Trophoblast cell (in vitro differentiated cells and primary cell): Measurements from ENCODE around the gene DCP2.

Experiments used
- DNase-seq, 2 donors: peaks; one replicate each; pipeline ENCODE4 v3.0.0-alpha.2; 2016
- H2AFZ ChIP-seq: 2 replicates; pipeline ENCODE4 v1.6.1; 2013; ENCODE audit warnings: low read length, moderate library complexity, mild to moderate bottlenecking; ENCODE audit not compliant: insufficient read depth, poor library complexity
- H2AK5ac ChIP-seq: 2 replicates; pipeline ENCODE4 v1.6.1; 2013; ENCODE audit warnings: mild to moderate bottlenecking, low read length
- H2BK120ac ChIP-seq: 2 replicates; pipeline ENCODE4 v1.6.1; 2013; ENCODE audit warnings: low read length, mild to moderate bottlenecking, moderate library complexity; ENCODE audit not compliant: insufficient read depth, poor library complexity
- H2BK12ac ChIP-seq: 2 replicates; pipeline ENCODE4 v1.6.1; 2013; ENCODE audit warnings: mild to moderate bottlenecking, low read length, moderate library complexity
- H2BK5ac ChIP-seq: 2 replicates; pipeline ENCODE4 v1.6.1; 2013; ENCODE audit warnings: low read length, low read depth, moderate library complexity, mild to moderate bottlenecking; ENCODE audit not compliant: poor library complexity
- H3K14ac ChIP-seq: 2 replicates; pipeline ENCODE4 v1.6.1; 2013; ENCODE audit warnings: mild to moderate bottlenecking, low read length
- H3K18ac ChIP-seq: 2 replicates; pipeline ENCODE4 v1.6.1; 2013; ENCODE audit warnings: mild to moderate bottlenecking, low read length
- H3K23ac ChIP-seq: 2 replicates; pipeline ENCODE4 v1.6.1; 2013; ENCODE audit warnings: low read length
- H3K27ac ChIP-seq: 2 replicates; pipeline ENCODE4 v1.5.1; 2013; ENCODE audit warnings: low read depth, mild to moderate bottlenecking, inconsistent platforms, low read length, moderate library complexity
- H3K27me3 ChIP-seq: 2 replicates; pipeline ENCODE4 v1.6.1; 2013; ENCODE audit warnings: inconsistent platforms, mild to moderate bottlenecking, low read length, moderate library complexity; ENCODE audit not compliant: insufficient read depth
- H3K36me3 ChIP-seq, 2 experiments: 1 replicate in 1 of 2; 2 replicates in 1 of 2; pipeline ENCODE4 v1.6.1; 2013; ENCODE audit warnings: low read length in 2 of 2, mild to moderate bottlenecking in 2 of 2, moderate library complexity in 1 of 2; ENCODE audit not compliant: insufficient read depth in 2 of 2, control insufficient read depth in 1 of 2
- H3K4ac ChIP-seq: 2 replicates; pipeline ENCODE4 v1.6.1; 2013; ENCODE audit warnings: low read depth, mild to moderate bottlenecking, low read length, moderate library complexity
- H3K4me1 ChIP-seq, 2 experiments: 1 replicate in 1 of 2; 2 replicates in 1 of 2; pipeline ENCODE4 v1.6.1; 2013; ENCODE audit warnings: low read length in 2 of 2, mild to moderate bottlenecking in 2 of 2, moderate library complexity in 1 of 2; ENCODE audit not compliant: insufficient read depth in 2 of 2, control insufficient read depth in 1 of 2
- H3K4me2 ChIP-seq: 2 replicates; pipeline ENCODE4 v1.6.1; 2013; ENCODE audit warnings: inconsistent platforms, mild to moderate bottlenecking, low read length, moderate library complexity
- H3K4me3 ChIP-seq: 2 replicates; pipeline ENCODE4 v1.5.1; 2013; ENCODE audit warnings: mild to moderate bottlenecking, low read depth, low read length, inconsistent platforms
- H3K79me1 ChIP-seq: one replicate; pipeline ENCODE4 v1.6.1; 2013; ENCODE audit warnings: low read length
- H3K79me2 ChIP-seq: 2 replicates; pipeline ENCODE4 v1.6.1; 2013; ENCODE audit warnings: low read length, mild to moderate bottlenecking; ENCODE audit not compliant: control insufficient read depth, insufficient read depth, poor library complexity
- H3K9ac ChIP-seq: 2 replicates; pipeline ENCODE4 v1.6.1; 2013; ENCODE audit warnings: mild to moderate bottlenecking, low read length
- H3K9me3 ChIP-seq: 2 replicates; pipeline ENCODE4 v1.6.1; 2013; ENCODE audit warnings: low read depth, mild to moderate bottlenecking, control low read depth, inconsistent platforms, low read length; ENCODE audit not compliant: insufficient read depth
- H4K12ac ChIP-seq: 2 replicates; pipeline ENCODE4 v1.6.1; 2013; ENCODE audit warnings: low read depth, mild to moderate bottlenecking, low read length, moderate library complexity
- H4K8ac ChIP-seq: 2 replicates; pipeline ENCODE4 v1.6.1; 2013; ENCODE audit warnings: low read depth, mild to moderate bottlenecking, low read length, moderate library complexity
- H4K91ac ChIP-seq: one replicate; pipeline ENCODE4 v1.6.1; 2013; ENCODE audit warnings: low read depth, mild to moderate bottlenecking, low read length, moderate library complexity
- WGBS: extraction: QIAGEN DNeasy Blood & Tissue Kit; methylation state at CpG from one replicate; pipeline ENCODE4 v1.1.7; 2013; ENCODE audit warnings: missing lambda C conversion rate; ENCODE audit not compliant: insufficient read length, insufficient coverage; ENCODE audit errors: extremely low coverage; 5-methylcytosine and 5-hydroxymethylcytosine counted together

DCP2 gene

GRCh38 chr5:113036321-113036720, 59.7 kb downstream of the DCP2 start:
- no peak for DNase-seq
- Histone ChIP-seq H3K27ac (no peak overlapping the region), H3K14ac (no peak overlapping the region), H3K36me3 (no peaks in the 10 kb centered on the region), H3K4me1 (peaks cover 3% of the 10 kb centered on the region in 2 experiments), H4K91ac (no peak overlapping the region), H4K8ac (no peak overlapping the region), H3K9me3 (no peaks in the 10 kb centered on the region), H2AFZ (no peak overlapping the region), H3K9ac (no peak overlapping the region), H3K27me3 (no peaks in the 10 kb centered on the region), H3K18ac (no peak overlapping the region), H2BK5ac (no peak overlapping the region), H2BK12ac (no peak overlapping the region), H3K79me1 (peaks cover 7% of the 10 kb centered on the region), H3K79me2 (no peaks in the 10 kb centered on the region), H4K12ac (no peak overlapping the region), H2AK5ac (no peak overlapping the region), H3K23ac (no peak overlapping the region), H3K4ac (no peak overlapping the region), H2BK120ac (no peak overlapping the region), H3K4me2 (no peak overlapping the region), H3K4me3 (no peak overlapping the region)
- no CpG with 5 or more reads among the region's 4 CpGs for WGBS

- H2BK12ac ChIP-seq, result no peak overlapping the region
- WGBS, result no CpG with 5 or more reads among the region's 1 CpG
These were observed 60.2 kb downstream of the DCP2 start for GRCh38 chr5:113036826-113037225.

GRCh38 chr5:113038136-113038535, 61.5 kb downstream of the DCP2 start:
- Histone ChIP-seq H3K79me2 (no peaks in the 10 kb centered on the region), H3K9me3 (no peaks in the 10 kb centered on the region), H3K4me3 (no peak overlapping the region), H3K23ac (no peak overlapping the region), H3K27me3 (no peaks in the 10 kb centered on the region), H3K79me1 (peaks cover 2% of the 10 kb centered on the region), H2BK12ac (no peak overlapping the region), H4K91ac (no peak overlapping the region), H3K4ac (no peak overlapping the region), H2BK5ac (no peak overlapping the region), H3K18ac (no peak overlapping the region), H2AK5ac (no peak overlapping the region), H2BK120ac (no peak overlapping the region), H3K4me1 (no peaks in the 10 kb centered on the region), H3K4me2 (no peak overlapping the region), H2AFZ (no peak overlapping the region), H3K36me3 (no peaks in the 10 kb centered on the region), H4K12ac (no peak overlapping the region), H3K27ac (no peak overlapping the region), H3K14ac (no peak overlapping the region), H3K9ac (no peak overlapping the region), H4K8ac (no peak overlapping the region)
- WGBS, result no CpG with 5 or more reads among the region's 1 CpG
- no peak for DNase-seq

More at GRCh38 chr5:113036826-113037225, 60.2 kb downstream of the DCP2 start:
- H3K36me3 ChIP-seq, result no peaks in the 10 kb centered on the region
- no peaks in the 10 kb centered on the region for H3K79me2 ChIP-seq
- no peak overlapping the region for H2AK5ac ChIP-seq
- H3K4me1 ChIP-seq, result no peaks in the 10 kb centered on the region
- H3K23ac ChIP-seq, result no peak overlapping the region
- no peak overlapping the region for H3K4me3 ChIP-seq
- no peak overlapping the region for H2BK120ac ChIP-seq
- H2AFZ ChIP-seq, result no peak overlapping the region
- no peak overlapping the region for H3K4ac ChIP-seq
- no peak overlapping the region for H2BK5ac ChIP-seq
- no peak overlapping the region for H4K8ac ChIP-seq
- no peak overlapping the region for H3K14ac ChIP-seq
- H4K12ac ChIP-seq, result no peak overlapping the region
- H3K18ac ChIP-seq, result no peak overlapping the region
- DNase-seq, result no peak
- no peaks in the 10 kb centered on the region for H3K27me3 ChIP-seq
- H4K91ac ChIP-seq, result no peak overlapping the region
- no peak overlapping the region for H3K27ac ChIP-seq
- no peaks in the 10 kb centered on the region for H3K9me3 ChIP-seq
- H3K9ac ChIP-seq, result no peak overlapping the region
- no peak overlapping the region for H3K4me2 ChIP-seq
- H3K79me1 ChIP-seq, result peaks cover 4% of the 10 kb centered on the region

GRCh38 chr5:113038714-113039113, 62.1 kb downstream of the DCP2 start:
- no peak overlapping the region for H3K4me3 ChIP-seq
- no CpG with 5 or more reads among the region's 9 CpGs for WGBS
- no peak overlapping the region for H3K23ac ChIP-seq
- H3K4ac ChIP-seq, result no peak overlapping the region
- no peak overlapping the region for H2BK120ac ChIP-seq
- H3K18ac ChIP-seq, result no peak overlapping the region
- no peak overlapping the region for H3K27ac ChIP-seq
- no peak overlapping the region for H2AFZ ChIP-seq
- no peaks in the 10 kb centered on the region for H3K9me3 ChIP-seq
- no peaks in the 10 kb centered on the region for H3K27me3 ChIP-seq
- H4K8ac ChIP-seq, result no peak overlapping the region
- H3K79me1 ChIP-seq, result peaks cover 2% of the 10 kb centered on the region
- H3K4me1 ChIP-seq, result no peaks in the 10 kb centered on the region
- no peaks in the 10 kb centered on the region for H3K36me3 ChIP-seq
- DNase-seq, result peak; percentile 32 to 33
- H2AK5ac ChIP-seq, result no peak overlapping the region
- H2BK5ac ChIP-seq, result no peak overlapping the region
- no peak overlapping the region for H4K91ac ChIP-seq
- no peak overlapping the region for H2BK12ac ChIP-seq
- H3K79me2 ChIP-seq, result no peaks in the 10 kb centered on the region
- no peak overlapping the region for H3K4me2 ChIP-seq
- H4K12ac ChIP-seq, result no peak overlapping the region
- no peak overlapping the region for H3K9ac ChIP-seq
- no peak overlapping the region for H3K14ac ChIP-seq
